Measurements from ENCODE around the gene KIF25.

The KIF25 gene

GRCh38 chr6:168053086-168053956, 55.9 kb downstream of the KIF25 start:
- no peak for DNase-seq

GRCh38 chr6:168053957-168054471, 56.5 kb downstream of the KIF25 start:
- no peak for DNase-seq

- no peak for DNase-seq
Measured at GRCh38 chr6:168054765-168055560, 57.5 kb downstream of the KIF25 start.

- no peak for DNase-seq
Measured at GRCh38 chr6:168055696-168056489, 58.4 kb downstream of the KIF25 start.

GRCh38 chr6:168056892-168057527, 59.5 kb downstream of the KIF25 start:
- DNase-seq, result no peak

GRCh38 chr6:168057836-168058235, 60.4 kb downstream of the KIF25 start:
- DNase-seq, result no peak

- no peak for DNase-seq
Measured at GRCh38 chr6:168058691-168059551, 61.5 kb downstream of the KIF25 start.

- DNase-seq, result no peak
Measured at GRCh38 chr6:168060521-168060931, 63.1 kb downstream of the KIF25 start.

DNA sequence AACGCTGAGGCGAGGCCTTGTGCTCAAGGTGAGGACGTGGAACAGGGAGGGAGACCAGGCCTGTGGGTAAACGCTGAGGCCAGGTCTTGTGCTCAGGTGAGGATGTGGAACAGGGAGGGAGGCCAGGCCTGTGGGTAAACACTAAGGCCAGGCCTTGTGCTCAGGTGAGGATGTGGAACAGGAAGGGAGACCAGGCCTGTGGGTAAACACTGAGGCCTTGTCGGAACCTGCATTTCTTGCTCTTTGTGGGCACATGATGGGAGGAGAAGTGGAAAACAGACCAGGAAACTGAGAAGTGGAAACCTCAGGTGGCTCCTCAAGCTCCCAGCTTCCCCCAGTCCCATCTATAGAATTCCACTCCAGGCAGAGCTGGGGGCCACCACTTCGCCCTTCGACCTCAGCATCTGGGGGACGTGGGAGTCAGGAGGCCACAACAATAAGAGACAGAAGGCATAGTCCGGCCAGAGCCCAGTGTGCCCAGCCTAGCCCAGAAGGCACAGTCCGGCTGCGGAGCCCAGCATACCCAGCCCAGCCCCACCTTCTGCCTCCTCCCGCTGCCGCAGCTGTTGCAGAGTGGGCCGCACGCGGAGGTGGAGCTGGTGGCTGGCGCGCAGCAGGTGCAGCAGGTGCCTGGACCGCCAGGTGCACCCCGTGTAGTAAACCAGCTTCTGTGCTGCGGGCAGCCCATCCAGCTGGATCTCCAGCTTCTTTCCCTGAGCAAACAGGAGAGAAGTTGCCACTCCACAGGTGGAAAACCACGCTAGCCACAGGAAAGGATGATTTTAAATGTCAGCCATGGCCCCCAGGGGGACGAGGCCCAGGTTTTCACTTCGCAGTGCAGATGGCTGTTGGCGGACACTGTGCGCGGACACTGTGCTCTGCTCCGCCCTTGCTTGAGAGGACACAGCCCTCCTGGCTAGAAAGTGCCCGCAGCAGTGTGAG, 64.1 kb downstream of the KIF25 start:
- DNase-seq, result no peak

GRCh38 chr6:168062346-168063289, 65.1 kb downstream of the KIF25 start:
- DNase-seq, result no peak

GRCh38 chr6:168063431-168063830, 66.0 kb downstream of the KIF25 start:
- DNase-seq, result no peak

GRCh38 chr6:168064226-168064807, 66.8 kb downstream of the KIF25 start:
- no peak for DNase-seq

GRCh38 chr6:168067081-168067759, 69.7 kb downstream of the KIF25 start:
- no peak for DNase-seq

DNA sequence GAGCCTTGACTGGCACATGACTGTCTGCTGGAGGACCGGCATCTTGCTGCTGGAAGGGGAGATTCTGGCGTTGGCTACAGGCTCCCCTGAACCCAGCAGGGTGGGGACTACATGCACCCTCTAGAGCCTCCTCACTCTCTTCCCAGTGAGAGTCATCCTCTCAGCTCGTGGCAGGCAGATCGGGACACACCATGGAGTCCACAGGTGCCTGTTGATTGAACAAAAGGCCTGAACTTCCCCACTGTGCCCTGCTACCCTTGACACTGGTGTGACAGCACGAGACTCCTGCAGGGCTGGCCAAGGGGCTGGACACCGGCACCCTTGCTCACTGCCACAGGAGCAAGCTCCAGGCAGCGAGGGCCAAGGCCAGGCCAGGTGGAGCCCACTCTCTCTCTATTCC, 73.3 kb downstream of the KIF25 start:
- DNase-seq, result no peak

- DNase-seq, result no peak
Measured at GRCh38 chr6:168071620-168072019, 74.1 kb downstream of the KIF25 start.

GRCh38 chr6:168072261-168072660, 74.8 kb downstream of the KIF25 start:
- no peak for DNase-seq

DNA sequence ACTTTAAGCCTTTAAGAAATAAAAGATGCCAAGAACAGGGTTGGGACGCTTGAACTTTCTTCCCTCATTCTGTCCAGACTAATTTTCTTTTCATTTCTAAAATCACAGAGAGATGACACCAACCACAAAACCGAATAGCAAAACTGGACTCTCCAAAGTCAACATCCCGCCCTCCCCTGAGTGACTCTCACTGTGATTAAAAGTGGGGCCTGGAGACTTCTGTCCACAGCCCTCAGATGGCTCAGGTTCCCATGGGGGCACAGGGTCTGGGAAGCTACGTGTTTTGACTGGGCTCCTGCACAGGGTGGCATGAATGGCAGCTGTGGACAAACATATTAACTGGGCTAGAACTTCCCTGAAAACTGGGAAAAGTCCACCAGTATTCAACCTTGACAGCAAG, 75.3 kb downstream of the KIF25 start:
- DNase-seq, result no peak

Measured in activated CD4-positive, alpha-beta T cell treated with anti-CD3 and anti-CD28 coated beads, Interleukin-2, amount 50 U/mL, for 16 hours (primary cell).